Gastrocnemius medialis (tissue), 4 donors: Measurements from ENCODE around the gene PEA15.

Source experiments
- POLR2A ChIP-seq, 2 donors: fragments of 450-650 bp; IDR thresholded peaks; one replicate each; pipeline ENCODE4 v1.6.1; 2017; ENCODE audit warnings: antibody characterized with exemption in 2 of 2, mild to moderate bottlenecking in 2 of 2, moderate library complexity in 2 of 2
- TF ChIP-seq, protein P1 (sequence below), 5 experiments: fragments of 450-650 bp in 3 of 5; fragments of 200-600 bp in 2 of 5; sonication (generic) in 2 of 5; IDR thresholded peaks in 4 of 5; conservative IDR thresholded peaks in 1 of 5; 1 replicate in 4 of 5; 2 replicates in 1 of 5; pipeline ENCODE4 v1.5.1; 2016 to 2019; ENCODE audit warnings: antibody characterized with exemption in 5 of 5, mild to moderate bottlenecking in 3 of 5, moderate library complexity in 3 of 5

DNA sequence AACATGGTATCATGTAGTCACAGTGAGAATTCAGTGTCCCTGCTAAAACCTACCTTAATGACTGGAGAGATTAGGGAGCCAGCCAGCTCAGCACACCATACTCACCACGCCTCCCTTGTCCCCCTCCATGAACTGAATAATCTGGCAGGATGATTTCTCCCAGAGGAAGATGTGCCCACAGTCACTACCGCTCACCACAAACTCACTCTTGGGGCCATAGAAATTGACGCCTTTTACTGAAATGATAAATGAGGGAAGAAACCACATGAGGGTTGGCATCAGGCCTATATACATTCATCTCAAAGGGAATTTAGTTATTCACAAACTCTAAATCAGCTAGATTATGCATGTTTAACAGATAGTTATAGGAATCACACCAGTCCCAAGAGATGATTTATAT, 17.4 kb downstream of the PEA15 start:
- TF ChIP-seq, protein P1, sequence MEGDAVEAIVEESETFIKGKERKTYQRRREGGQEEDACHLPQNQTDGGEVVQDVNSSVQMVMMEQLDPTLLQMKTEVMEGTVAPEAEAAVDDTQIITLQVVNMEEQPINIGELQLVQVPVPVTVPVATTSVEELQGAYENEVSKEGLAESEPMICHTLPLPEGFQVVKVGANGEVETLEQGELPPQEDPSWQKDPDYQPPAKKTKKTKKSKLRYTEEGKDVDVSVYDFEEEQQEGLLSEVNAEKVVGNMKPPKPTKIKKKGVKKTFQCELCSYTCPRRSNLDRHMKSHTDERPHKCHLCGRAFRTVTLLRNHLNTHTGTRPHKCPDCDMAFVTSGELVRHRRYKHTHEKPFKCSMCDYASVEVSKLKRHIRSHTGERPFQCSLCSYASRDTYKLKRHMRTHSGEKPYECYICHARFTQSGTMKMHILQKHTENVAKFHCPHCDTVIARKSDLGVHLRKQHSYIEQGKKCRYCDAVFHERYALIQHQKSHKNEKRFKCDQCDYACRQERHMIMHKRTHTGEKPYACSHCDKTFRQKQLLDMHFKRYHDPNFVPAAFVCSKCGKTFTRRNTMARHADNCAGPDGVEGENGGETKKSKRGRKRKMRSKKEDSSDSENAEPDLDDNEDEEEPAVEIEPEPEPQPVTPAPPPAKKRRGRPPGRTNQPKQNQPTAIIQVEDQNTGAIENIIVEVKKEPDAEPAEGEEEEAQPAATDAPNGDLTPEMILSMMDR (IDR thresholded peaks at IDR 0.05 in 4 of 5, conservative IDR thresholded peaks at IDR 0.05 in 1 of 5): no peak
- no peak for TF ChIP-seq POLR2A (IDR thresholded peaks at IDR 0.05)
